Endometrium (tissue), 2 donors: Measurements from ENCODE around the gene LPCAT1.
"Not testable (repeated sequence)": the region's sequence is repeated elsewhere in the genome, so short reads cannot be mapped to it uniquely, and the experiment has no call there.

Experiments
- FAIRE-seq: peaks from 2 replicates; lab custom pipeline; 2012; peaks lifted over from hg19 to GRCh38; lab: Jason Lieb, UNC
- donor health status: control.
- donor health status: control.

The LPCAT1 gene

GRCh38 chr5:1478271-1479035, 45.3 kb downstream of the LPCAT1 start:
- FAIRE-seq: no peak

- FAIRE-seq: no peak
Measured at GRCh38 chr5:1477341-1477740, 46.4 kb downstream of the LPCAT1 start.

- FAIRE-seq: no peak
Measured at GRCh38 chr5:1476967-1477310, 46.8 kb downstream of the LPCAT1 start.

- FAIRE-seq: no peak
Measured at GRCh38 chr5:1476181-1476966, 47.4 kb downstream of the LPCAT1 start.

- not testable (repeated sequence) for FAIRE-seq
Measured at GRCh38 chr5:1475544-1475900, 48.2 kb downstream of the LPCAT1 start.

- no peak for FAIRE-seq
Measured at GRCh38 chr5:1474866-1475543, 48.8 kb downstream of the LPCAT1 start.

- FAIRE-seq: no peak
Measured at GRCh38 chr5:1474183-1474839, 49.4 kb downstream of the LPCAT1 start.

- no peak for FAIRE-seq
Measured at GRCh38 chr5:1473746-1474145, 50.0 kb downstream of the LPCAT1 start.

GRCh38 chr5:1472964-1473628, 50.7 kb downstream of the LPCAT1 start:
- FAIRE-seq: no peak

- no peak for FAIRE-seq
Measured at GRCh38 chr5:1471997-1472963, 51.5 kb downstream of the LPCAT1 start.

- no peak for FAIRE-seq
Measured at GRCh38 chr5:1471240-1471853, 52.4 kb downstream of the LPCAT1 start.

GRCh38 chr5:1470762-1471211, 53.0 kb downstream of the LPCAT1 start:
- no peak for FAIRE-seq

- FAIRE-seq: no peak
Measured at GRCh38 chr5:1468629-1469527, 54.9 kb downstream of the LPCAT1 start.

- no peak for FAIRE-seq
Measured at GRCh38 chr5:1468247-1468612, 55.5 kb downstream of the LPCAT1 start.

- FAIRE-seq: no peak
Measured at GRCh38 chr5:1467341-1468246, 56.2 kb downstream of the LPCAT1 start.

GRCh38 chr5:1466631-1467265, 57.0 kb downstream of the LPCAT1 start:
- FAIRE-seq: no peak

GRCh38 chr5:1465966-1466471, 57.7 kb downstream of the LPCAT1 start:
- no peak for FAIRE-seq
